Stimulated activated CD8-positive, alpha-beta memory T cell treated with anti-CD3 and anti-CD28 coated beads, Interleukin-4, amount 100 ng/mL, for 48 hours (primary cell): Measurements from ENCODE around the gene OPCML.

Source experiments
- DNase-seq: peaks from one replicate; pipeline ENCODE4 v3.0.0-alpha.2; 2020

Gene OPCML

GRCh38 chr11:132501356-132501755, 1030.9 kb downstream of the OPCML start:
- DNase-seq, result no peak

GRCh38 chr11:132499661-132500060, 1032.6 kb downstream of the OPCML start:
- no peak for DNase-seq

GRCh38 chr11:132496341-132496740, 1036.0 kb downstream of the OPCML start:
- no peak for DNase-seq

- no peak for DNase-seq
Observed at GRCh38 chr11:132493801-132494200, 1038.5 kb downstream of the OPCML start.

- no peak for DNase-seq
Observed at GRCh38 chr11:132490978-132491377, 1041.3 kb downstream of the OPCML start.

DNA sequence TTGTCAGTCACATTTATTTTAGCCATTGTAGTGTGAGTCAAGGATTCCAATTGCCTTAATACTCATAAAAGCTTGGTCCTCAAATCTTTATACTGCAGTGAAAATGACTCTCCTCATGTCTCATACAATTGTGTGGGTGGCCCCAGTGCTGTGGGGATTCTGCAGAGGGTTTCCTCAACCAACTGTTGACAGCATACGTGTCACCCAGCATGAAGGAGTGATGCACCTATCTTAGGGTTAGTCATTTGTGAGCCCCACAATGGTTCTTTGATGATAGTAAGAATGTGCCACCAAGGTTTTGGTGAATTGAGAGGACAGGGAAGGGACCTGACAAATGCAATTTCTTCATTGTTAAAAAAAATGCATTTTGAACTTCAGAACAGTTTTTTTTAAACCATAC, 1046.2 kb downstream of the OPCML start:
- DNase-seq, result no peak

- DNase-seq, result no peak
Observed at GRCh38 chr11:132475026-132475425, 1057.3 kb downstream of the OPCML start.

DNA sequence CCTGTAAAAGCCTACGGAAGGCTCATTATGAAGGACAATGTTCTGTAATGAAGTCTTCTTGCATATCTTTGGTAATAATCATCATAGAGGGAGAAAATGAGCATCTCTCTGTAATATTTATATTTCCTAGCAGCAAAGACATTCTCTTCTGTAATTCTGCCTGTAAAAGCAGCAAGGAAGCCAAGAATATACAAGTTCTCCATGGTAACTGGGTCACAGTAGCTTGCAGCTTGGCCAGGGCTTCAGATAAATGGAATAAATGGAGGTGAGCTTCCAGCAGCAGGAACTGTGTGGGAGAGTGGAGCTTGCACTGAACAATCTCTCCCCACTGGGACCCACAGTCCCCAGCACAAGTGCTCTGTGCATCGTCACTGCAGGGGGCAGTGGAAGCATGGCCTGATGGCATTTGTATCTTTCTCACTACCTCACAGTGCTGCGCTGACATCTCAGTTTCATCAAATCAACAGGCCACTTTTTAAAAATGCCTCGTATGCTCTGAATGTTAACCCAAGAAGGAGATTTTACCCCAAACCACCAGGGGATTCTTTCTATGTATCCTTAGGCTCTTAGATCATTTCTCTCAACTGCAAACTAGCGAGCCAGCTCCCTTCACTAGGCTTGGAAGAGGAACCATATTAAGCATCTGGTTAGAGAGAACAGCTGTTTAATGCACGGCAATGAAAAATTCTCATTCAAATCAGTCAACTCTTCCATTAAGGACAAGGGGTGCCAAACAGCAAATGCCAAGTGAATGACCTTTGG, 1059.7 kb downstream of the OPCML start:
- no peak for DNase-seq

DNA sequence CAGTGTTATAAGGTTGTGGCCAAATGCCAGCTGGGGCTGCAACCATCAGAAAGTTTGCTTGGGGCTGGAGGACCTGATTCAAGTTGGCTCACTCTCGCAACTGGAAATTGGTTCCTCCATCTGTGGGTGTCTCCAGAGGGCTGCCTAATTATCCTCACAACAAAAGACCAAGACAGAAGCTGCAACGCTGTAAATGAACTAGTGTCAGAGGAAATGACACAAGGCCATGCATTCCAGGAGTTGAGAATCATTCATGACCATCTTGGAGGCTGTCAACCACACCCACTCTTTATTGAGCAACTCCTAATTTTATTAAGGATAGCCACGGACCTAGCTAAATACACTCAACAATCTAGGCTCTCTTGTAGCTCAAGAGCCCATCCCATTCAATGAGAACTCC, 1060.8 kb downstream of the OPCML start:
- no peak for DNase-seq

- no peak for DNase-seq
Observed at GRCh38 chr11:132466983-132467382, 1065.3 kb downstream of the OPCML start.

DNA sequence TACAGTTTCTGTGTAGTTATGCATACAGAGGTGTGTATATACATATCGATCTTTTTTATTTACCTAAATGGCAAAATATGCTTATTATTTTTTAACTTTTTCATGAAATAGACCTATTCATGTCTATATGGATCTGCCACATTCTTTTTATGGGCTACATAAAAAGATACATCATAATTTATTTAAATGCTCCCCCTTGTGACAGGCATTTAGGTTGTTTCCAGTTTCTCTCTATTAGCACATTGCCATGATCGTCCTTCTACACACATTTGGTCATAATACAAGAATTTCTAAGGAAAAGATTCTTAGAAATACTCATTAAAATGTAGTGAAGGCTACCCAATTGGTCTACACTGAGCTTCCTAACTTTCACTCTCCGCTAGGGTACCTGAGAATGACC, 1067.4 kb downstream of the OPCML start:
- no peak for DNase-seq

DNA sequence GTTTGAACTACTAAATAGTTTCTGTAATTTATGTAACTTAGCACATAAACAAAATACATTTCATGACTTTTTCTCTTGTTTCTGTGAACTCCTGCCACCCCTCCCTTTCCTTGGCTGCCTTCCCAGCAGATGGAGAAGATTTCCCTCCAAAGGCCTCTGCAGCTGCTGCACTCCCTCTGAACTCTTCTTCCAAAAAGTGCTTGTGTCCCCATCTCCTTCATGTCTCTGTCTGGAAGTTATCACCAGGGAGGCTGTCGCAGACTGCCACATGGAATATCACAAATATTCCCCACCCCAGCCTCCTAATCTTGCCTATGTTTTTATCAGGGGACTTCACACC, 1068.3 kb downstream of the OPCML start:
- no peak for DNase-seq

DNA sequence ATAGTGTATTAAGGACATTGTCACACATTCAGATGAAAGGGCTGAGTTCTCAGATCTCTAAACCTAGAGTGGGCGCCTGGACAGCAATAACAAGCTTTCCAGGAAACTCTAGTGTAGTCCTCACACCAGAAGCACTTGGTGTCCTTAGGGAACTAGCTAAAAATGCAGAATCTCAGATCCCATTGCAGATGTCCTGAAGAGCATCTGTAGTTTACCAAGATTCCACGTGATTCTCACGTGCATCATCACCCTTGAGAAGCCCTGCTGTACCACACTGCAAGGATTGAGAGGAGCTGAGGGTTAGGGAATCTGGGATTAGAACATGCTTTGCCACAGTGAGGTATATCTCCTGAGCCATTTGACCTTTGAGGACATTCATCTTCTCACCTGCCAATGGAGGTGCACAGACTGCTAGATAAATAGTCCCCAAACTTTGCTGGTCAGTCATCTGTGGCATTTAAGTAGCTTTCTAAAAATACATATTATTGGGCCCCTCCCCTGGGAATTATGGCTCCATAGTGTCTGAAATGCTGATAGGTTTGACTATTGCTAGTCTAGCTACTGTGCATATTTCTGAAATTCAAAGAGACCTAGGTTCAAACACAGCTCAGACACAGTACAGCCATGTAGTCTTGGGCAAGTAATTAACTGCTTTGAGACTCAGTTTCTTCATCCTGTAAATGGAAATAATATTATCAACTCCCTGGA, 1068.9 kb downstream of the OPCML start:
- DNase-seq, result no peak

- DNase-seq, result no peak
Observed at GRCh38 chr11:132459736-132460135, 1072.6 kb downstream of the OPCML start.

DNA sequence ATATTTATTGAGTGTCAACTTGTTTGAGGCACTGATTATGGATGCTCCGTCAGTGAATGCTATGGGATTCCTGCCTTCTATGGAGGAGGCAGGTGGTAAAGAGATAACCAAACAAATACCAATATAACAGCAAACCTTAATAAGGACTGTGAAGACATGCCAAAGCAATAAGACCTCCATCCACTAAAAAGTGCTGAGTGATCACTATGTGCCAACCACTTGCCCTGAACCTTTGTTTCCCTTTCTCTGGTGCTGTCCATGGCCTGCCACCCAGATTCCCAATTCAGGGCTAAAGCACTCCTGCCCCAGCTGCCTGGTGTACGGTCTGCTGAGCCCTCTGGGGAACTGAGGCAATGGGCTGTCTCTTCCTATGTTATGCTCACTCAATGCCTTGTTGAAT, 1074.9 kb downstream of the OPCML start:
- no peak for DNase-seq

GRCh38 chr11:132456751-132457328, 1075.5 kb downstream of the OPCML start:
- no peak for DNase-seq

DNA sequence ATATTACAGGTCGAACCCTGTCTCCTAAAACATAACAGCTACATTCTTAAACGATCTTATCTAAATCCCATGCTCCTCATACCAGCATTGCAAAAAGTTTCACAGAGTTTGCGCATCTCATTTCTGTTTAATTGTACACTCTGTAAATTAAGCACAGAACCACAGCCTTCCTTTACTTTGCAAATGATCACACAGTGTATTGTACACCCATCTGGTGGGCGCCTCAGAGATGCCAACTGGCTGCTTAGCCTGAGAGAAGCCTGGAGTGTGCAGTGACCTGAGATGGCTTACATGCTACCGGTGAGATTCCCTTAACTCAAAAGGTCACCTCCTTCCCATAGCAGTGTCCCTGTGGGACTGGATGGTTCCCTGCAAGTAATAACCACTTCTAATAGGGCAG, 1077.3 kb downstream of the OPCML start:
- no peak for DNase-seq

GRCh38 chr11:132453406-132453805, 1078.9 kb downstream of the OPCML start:
- no peak for DNase-seq

DNA sequence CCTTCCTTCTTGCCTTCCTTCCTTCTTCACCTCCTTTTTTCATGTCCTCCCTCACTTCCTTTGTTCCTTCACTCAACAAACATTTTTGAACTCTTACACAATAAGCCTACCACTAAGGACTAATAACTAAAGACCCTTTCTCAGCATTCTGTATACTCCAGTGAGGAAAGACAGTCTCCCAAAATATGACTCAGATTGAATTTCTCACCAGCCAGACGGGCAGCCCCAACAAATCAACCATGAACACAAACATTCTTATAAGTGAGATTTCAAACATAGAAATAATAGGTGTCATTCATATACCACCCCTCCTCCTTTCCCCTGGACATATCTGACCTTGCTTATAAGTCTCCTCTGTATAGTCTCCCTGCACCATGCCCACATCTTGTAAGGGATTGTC, 1079.7 kb downstream of the OPCML start:
- no peak for DNase-seq

DNA sequence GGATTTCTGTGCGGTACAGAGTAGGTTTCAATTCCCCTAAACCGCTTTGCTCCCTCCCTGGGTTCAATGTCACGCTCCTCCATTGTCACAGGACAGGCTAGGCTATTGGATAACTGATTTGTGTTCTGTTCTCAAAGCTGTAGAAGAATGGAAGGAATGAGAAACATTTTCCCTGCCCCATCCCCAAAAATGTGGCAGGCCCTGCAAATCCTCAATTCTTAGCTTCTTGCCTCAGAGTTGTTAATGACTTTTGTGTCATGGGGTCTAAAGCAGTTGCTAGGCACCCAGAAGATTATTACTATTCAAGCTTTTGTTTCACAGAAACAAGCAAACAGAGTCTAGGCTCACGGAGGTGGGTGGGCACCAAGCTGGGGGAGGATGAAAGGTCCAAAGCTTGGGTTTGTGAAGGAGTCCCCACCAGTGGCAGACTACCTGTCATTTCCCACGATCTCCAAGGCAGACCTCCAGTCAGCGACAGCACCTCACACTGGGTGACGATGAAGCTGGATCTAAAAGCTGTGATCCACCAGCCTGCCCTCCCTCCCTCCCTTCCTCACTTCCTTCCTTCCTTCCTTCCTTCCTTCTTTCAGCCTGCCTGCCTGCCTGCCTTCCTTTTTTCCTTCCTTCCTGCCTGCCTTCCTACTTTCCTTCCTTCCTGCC, 1080.2 kb downstream of the OPCML start:
- DNase-seq, result no peak

- no peak for DNase-seq
Observed at GRCh38 chr11:132450631-132451030, 1081.7 kb downstream of the OPCML start.

DNA sequence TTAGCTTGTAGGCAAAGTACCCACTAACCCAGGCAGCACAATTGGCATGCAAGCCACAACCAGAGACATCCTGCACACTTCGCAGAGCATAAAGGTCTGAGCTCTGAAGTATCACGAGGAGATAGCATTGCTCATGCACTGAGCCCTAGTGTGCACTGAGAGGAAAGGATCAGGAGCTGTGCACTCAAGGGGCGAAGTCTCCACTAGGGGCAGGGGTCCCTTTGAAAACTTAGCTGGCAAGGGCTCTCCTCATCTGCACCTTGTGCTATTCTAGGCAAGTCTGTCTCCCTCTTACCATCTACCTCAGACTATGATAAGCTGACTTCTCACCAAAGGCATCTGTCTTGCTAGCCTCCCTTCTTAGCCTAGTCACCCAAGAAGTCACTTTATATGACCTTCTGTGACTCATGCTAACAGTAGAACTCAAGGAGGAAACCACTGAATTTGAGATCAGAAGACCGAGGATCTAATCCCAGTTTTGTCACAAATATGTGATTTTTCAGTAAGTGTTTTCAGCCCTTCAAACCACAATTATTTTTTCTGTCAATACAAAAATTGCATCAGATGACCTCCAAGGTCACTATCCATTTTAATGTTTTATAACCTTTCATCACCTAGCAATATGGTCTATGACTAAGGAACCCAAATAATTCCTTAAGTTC, 1083.8 kb downstream of the OPCML start:
- no peak for DNase-seq

- DNase-seq, result no peak
Observed at GRCh38 chr11:132447761-132448160, 1084.5 kb downstream of the OPCML start.
